GM12878 (cell line): ENCODE results near the gene MVK. TPM values are rescaled to one million over a fixed set of nuclear protein-coding genes. Genes with fewer than 3 reads are reported as not detected.

Experiments
- ATAC-seq: fragments of 200-7000 bp; cut with Tn5 transposase; 3 replicates; pipeline ENCODE4 v1.9.1; 2020; ENCODE audit warnings: mild to moderate bottlenecking, moderate library complexity
- BruUV-seq: library from RNA; stranded (reverse); fragments of 400-500 nt; replicated peaks from 2 replicates; lab custom pipeline; 2021; lab: Mats Ljungman, UMichigan
- CTCF ChIA-PET: fragments of 300-600 bp; sonication (Branson Sonifier 250); formaldehyde crosslinking; extraction: SDS; loops from one replicate; lab custom pipeline; 2021; ENCODE audit warnings: inconsistent platforms; lab: Yijun Ruan, JAX
- POLR2A ChIA-PET: fragments of 350-600 bp; formaldehyde crosslinking; extraction: SDS; loops from one replicate; lab custom pipeline; 2021; ENCODE audit warnings: inconsistent platforms; lab: Charles Lee
- RAD21 ChIA-PET: fragments of 300-600 bp; sonication (Branson Sonifier 250); formaldehyde crosslinking; loops from one replicate; lab custom pipeline; 2023; ENCODE audit warnings: antibody characterized with exemption; ENCODE audit not compliant: unreplicated experiment; lab: Charles Lee
- SMC1A ChIA-PET: fragments of 300-600 bp; sonication (Branson Sonifier 250); formaldehyde crosslinking; loops from one replicate; lab custom pipeline; 2023; ENCODE audit not compliant: unreplicated experiment, uncharacterized antibody; lab: Charles Lee
- DNase-seq: peaks from one replicate; pipeline ENCODE4 v3.0.0-alpha.2; 2011; ENCODE audit warnings: low read depth, low spot score
- FAIRE-seq: peaks from 3 replicates; lab custom pipeline; 2011; peaks lifted over from hg19 to GRCh38; lab: Jason Lieb, UNC
- H2AFZ ChIP-seq: 2 replicates; pipeline ENCODE4 v1.6.0; 2011; ENCODE audit warnings: low read depth, low read length, control low read depth; ENCODE audit not compliant: control insufficient read depth
- H3K27ac ChIP-seq: 2 replicates; pipeline ENCODE4 v1.5.1; 2011; ENCODE audit warnings: control low read depth; ENCODE audit not compliant: control insufficient read depth, insufficient read depth
- H3K27me3 ChIP-seq, 2 experiments: replicated peaks in 1 of 2; 2 replicates each; pipeline versions ENCODE4 v1.6.0 to v1.6.1; 2011; ENCODE audit warnings: low read length in 1 of 2; ENCODE audit not compliant: control insufficient read depth in 2 of 2, insufficient read depth in 2 of 2
- H3K36me3 ChIP-seq, 2 experiments: 2 replicates each; pipeline ENCODE4 v1.5.1; 2011; ENCODE audit warnings: low read length in 1 of 2; ENCODE audit not compliant: control insufficient read depth in 2 of 2, insufficient read depth in 2 of 2
- H3K4me1 ChIP-seq: 2 replicates; pipeline ENCODE4 v1.6.1; 2011; ENCODE audit warnings: mild to moderate bottlenecking, low read length, moderate library complexity, mixed read lengths; ENCODE audit not compliant: control insufficient read depth, insufficient read depth
- H3K4me2 ChIP-seq: 2 replicates; pipeline ENCODE4 v1.6.0; 2011; ENCODE audit warnings: control low read depth; ENCODE audit not compliant: control insufficient read depth, insufficient read depth
- H3K4me3 ChIP-seq: fragments of 200-600 bp; sonication (generic); 2 replicates; pipeline ENCODE4 v1.5.1; 2016
- H3K79me2 ChIP-seq: 2 replicates; pipeline ENCODE4 v1.6.0; 2011; ENCODE audit warnings: low read length; ENCODE audit not compliant: control insufficient read depth, insufficient read depth
- H3K9ac ChIP-seq: 2 replicates; pipeline ENCODE4 v1.8.0; 2011; ENCODE audit warnings: low read length, control low read depth, mixed read lengths; ENCODE audit not compliant: control insufficient read depth, insufficient read depth
- H3K9me3 ChIP-seq: replicated peaks from 3 replicates; pipeline ENCODE4 v1.5.1; 2011; ENCODE audit warnings: mild to moderate bottlenecking, low read length; ENCODE audit not compliant: control insufficient read depth, insufficient read depth
- H4K20me1 ChIP-seq: 2 replicates; pipeline ENCODE4 v1.6.0; 2011; ENCODE audit not compliant: control insufficient read depth, insufficient read depth
- JUNB ChIP-seq: IDR thresholded peaks from 2 replicates; pipeline ENCODE4 v1.6.1; 2016; ENCODE audit warnings: antibody characterized with exemption, mild to moderate bottlenecking
- MTA3 ChIP-seq: IDR thresholded peaks from 2 replicates; pipeline ENCODE4 v1.6.1; 2012; ENCODE audit warnings: low read length, inconsistent platforms, borderline replicate concordance
- SMARCA5 ChIP-seq: fragments of 450-650 bp; IDR thresholded peaks from 2 replicates; pipeline ENCODE4 v1.6.1; 2017; ENCODE audit warnings: mild to moderate bottlenecking
- SRF ChIP-seq, 2 experiments: IDR thresholded peaks; 2 replicates each; pipeline ENCODE4 v1.6.1; 2011; ENCODE audit warnings: low read depth in 2 of 2, low read length in 2 of 2, mild to moderate bottlenecking in 1 of 2, moderate library complexity in 1 of 2
- WRNIP1 ChIP-seq: IDR thresholded peaks from 2 replicates; pipeline ENCODE4 v1.6.1; 2011; ENCODE audit warnings: low read depth, low read length, improper control_type of control experiment, borderline replicate concordance
- WGBS: methylation state at CpG from one replicate; pipeline ENCODE4 v1.1.6; 2016; ENCODE audit warnings: low lambda C conversion rate; ENCODE audit not compliant: insufficient replicate concordance, insufficient coverage; ENCODE audit errors: missing lambda C conversion rate; 5-methylcytosine and 5-hydroxymethylcytosine counted together
- in situ Hi-C: fragments of 300-500 bp; cut with MboI; formaldehyde crosslinking; loops from 9 replicates; pipeline ENCODE4 v1.14.3; 2018; ENCODE audit warnings: mixed read lengths
- intact Hi-C: fragments of 100-400 bp; cut with micrococcal nuclease; formaldehyde crosslinking; loops from one replicate; pipeline ENCODE4 v1.14.2; 2022; ENCODE audit not compliant: unreplicated experiment
- polyA plus RNA-seq, 11 experiments: library from polyadenylated mRNA; depleted of rRNA in 4 of 11; unstranded in 6 of 11; stranded (reverse) in 5 of 11; fragments of >200 nt; fragmentation: Nextera tagmentation in 4 of 11; fragmentation: Illumina TruSeq in 1 of 11; extraction: Ambion mirVana in 4 of 11; extraction: Trizol in 1 of 11; gene quantifications; 1 replicate in 1 of 11; 2 replicates in 10 of 11; pipeline versions ENCODE4 v1.2.1 to v1.2.3, GENCODE V29; 2011 to 2016; ENCODE audit warnings: inconsistent platforms in 2 of 11, missing spikeins in 2 of 11, low read depth in 1 of 11
- total RNA-seq, 4 experiments: library from RNA; depleted of rRNA in 3 of 4; stranded (reverse); fragments of >200 nt in 3 of 4; fragmentation: Illumina TruSeq in 1 of 4; extraction: Trizol in 1 of 4; gene quantifications; 2 replicates each; pipeline versions ENCODE4 v1.2.1 to v1.2.3, GENCODE V29; 2013 to 2021
- TF ChIP-seq, protein P1 (sequence below): IDR thresholded peaks from 2 replicates; pipeline ENCODE4 v1.6.1; 2011; ENCODE audit warnings: borderline replicate concordance, low read depth, mild to moderate bottlenecking, moderate library complexity, low read length; ENCODE audit not compliant: insufficient read depth, poor library complexity, severe bottlenecking
- TF ChIP-seq, protein P2 (sequence below): fragments of 450-650 bp; IDR thresholded peaks from 2 replicates; pipeline ENCODE4 v1.6.1; 2016; ENCODE audit warnings: mild to moderate bottlenecking, moderate library complexity, borderline replicate concordance
- TF ChIP-seq, protein P3 (sequence below): fragments of 450-650 bp; IDR thresholded peaks from 2 replicates; pipeline ENCODE4 v1.6.1; 2017; ENCODE audit warnings: borderline replicate concordance

Gene MVK
- total and polyA plus RNA-seq, 10 of the 15 experiments (the other 5 are each of a cell fraction or from before 2014, with no cell fraction given), result 0.24 to 46.7 (median 31.9) TPM

DNA sequence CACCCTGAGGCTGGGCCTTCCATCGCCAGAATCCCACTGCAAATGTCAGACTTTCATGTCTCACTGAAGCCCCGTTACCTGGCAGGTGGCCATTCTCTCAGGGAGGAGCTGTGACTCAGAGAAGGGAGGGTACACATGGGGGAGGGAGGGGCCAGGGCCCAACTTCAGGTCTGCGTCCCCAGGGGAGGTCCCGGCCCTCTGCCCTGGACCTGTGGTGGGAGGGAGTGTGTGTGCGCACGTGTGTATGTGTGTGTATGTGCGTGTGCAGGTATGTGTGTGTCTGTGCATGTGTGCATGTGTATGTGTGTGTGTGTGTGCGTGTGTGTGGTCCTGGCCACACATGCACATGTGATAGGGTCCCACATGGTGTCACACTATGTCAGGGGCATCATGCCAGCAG is 50.9 kb downstream of the MVK start:
- no peak for FAIRE-seq

More for the DNA sequence above, 50.9 kb downstream of the MVK start:
- H3K9ac ChIP-seq, result no peak overlapping the region
- ChIA-PET RAD21 (no interaction called here), CTCF (no interaction called here), SMC1A (no interaction called here), POLR2A (no interaction called here)
- in situ Hi-C loops, result no loop called here
- ATAC-seq (no peak), DNase-seq (no peak)
- H3K79me2 ChIP-seq, result no peaks in the 10 kb centered on the region
- peaks cover 0 to 2% of the 10 kb centered on the region in 2 experiments; a peak in 1 of 4 replicates for H3K27me3 ChIP-seq
- no peak overlapping the region for H2AFZ ChIP-seq
- intact Hi-C loops, result no loop called here
- H3K4me2 ChIP-seq, result no peak overlapping the region
- TF ChIP-seq JUNB, result no peak
- no peak for TF ChIP-seq WRNIP1
- no peak for TF ChIP-seq MTA3
- TF ChIP-seq, protein P1, sequence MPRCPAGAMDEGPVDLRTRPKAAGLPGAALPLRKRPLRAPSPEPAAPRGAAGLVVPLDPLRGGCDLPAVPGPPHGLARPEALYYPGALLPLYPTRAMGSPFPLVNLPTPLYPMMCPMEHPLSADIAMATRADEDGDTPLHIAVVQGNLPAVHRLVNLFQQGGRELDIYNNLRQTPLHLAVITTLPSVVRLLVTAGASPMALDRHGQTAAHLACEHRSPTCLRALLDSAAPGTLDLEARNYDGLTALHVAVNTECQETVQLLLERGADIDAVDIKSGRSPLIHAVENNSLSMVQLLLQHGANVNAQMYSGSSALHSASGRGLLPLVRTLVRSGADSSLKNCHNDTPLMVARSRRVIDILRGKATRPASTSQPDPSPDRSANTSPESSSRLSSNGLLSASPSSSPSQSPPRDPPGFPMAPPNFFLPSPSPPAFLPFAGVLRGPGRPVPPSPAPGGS, result peak; percentile 84
- TF ChIP-seq SRF (IDR thresholded peaks at IDR 0.05; ENCODE audit: low read depth in 2 of 2, low read length in 2 of 2), result no peak
- no peak for TF ChIP-seq SMARCA5
- TF ChIP-seq, protein P2, sequence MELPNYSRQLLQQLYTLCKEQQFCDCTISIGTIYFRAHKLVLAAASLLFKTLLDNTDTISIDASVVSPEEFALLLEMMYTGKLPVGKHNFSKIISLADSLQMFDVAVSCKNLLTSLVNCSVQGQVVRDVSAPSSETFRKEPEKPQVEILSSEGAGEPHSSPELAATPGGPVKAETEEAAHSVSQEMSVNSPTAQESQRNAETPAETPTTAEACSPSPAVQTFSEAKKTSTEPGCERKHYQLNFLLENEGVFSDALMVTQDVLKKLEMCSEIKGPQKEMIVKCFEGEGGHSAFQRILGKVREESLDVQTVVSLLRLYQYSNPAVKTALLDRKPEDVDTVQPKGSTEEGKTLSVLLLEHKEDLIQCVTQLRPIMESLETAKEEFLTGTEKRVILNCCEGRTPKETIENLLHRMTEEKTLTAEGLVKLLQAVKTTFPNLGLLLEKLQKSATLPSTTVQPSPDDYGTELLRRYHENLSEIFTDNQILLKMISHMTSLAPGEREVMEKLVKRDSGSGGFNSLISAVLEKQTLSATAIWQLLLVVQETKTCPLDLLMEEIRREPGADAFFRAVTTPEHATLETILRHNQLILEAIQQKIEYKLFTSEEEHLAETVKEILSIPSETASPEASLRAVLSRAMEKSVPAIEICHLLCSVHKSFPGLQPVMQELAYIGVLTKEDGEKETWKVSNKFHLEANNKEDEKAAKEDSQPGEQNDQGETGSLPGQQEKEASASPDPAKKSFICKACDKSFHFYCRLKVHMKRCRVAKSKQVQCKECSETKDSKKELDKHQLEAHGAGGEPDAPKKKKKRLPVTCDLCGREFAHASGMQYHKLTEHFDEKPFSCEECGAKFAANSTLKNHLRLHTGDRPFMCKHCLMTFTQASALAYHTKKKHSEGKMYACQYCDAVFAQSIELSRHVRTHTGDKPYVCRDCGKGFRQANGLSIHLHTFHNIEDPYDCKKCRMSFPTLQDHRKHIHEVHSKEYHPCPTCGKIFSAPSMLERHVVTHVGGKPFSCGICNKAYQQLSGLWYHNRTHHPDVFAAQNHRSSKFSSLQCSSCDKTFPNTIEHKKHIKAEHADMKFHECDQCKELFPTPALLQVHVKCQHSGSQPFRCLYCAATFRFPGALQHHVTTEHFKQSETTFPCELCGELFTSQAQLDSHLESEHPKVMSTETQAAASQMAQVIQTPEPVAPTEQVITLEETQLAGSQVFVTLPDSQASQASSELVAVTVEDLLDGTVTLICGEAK, result no peak
- TF ChIP-seq, protein P3, sequence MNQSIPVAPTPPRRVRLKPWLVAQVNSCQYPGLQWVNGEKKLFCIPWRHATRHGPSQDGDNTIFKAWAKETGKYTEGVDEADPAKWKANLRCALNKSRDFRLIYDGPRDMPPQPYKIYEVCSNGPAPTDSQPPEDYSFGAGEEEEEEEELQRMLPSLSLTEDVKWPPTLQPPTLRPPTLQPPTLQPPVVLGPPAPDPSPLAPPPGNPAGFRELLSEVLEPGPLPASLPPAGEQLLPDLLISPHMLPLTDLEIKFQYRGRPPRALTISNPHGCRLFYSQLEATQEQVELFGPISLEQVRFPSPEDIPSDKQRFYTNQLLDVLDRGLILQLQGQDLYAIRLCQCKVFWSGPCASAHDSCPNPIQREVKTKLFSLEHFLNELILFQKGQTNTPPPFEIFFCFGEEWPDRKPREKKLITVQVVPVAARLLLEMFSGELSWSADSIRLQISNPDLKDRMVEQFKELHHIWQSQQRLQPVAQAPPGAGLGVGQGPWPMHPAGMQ, result no peak
- H4K20me1 ChIP-seq, result no peaks in the 10 kb centered on the region
- WGBS, result 41% methylated on average over 8 of the region's 8 CpGs
- H3K36me3 ChIP-seq, result no peaks in the 10 kb centered on the region
- no peak overlapping the region for H3K27ac ChIP-seq
- BruUV-seq, result no TSS peak
- no peak overlapping the region for H3K4me3 ChIP-seq
- H3K4me1 ChIP-seq, result no peaks in the 10 kb centered on the region
- no peaks in the 10 kb centered on the region for H3K9me3 ChIP-seq
